GM20431 (cell line): ENCODE data around the gene PNKD.
"Not testable (repeated sequence)": the region's sequence is repeated elsewhere in the genome, so short reads cannot be mapped to it uniquely, and the experiment has no call there.

Source experiments
- in situ Hi-C: fragments of 300-500 bp; cut with MseI, MboI; formaldehyde crosslinking; loops from one replicate; pipeline ENCODE4 v1.15.0; 2020; ENCODE audit warnings: low sequenced_read_pairs; ENCODE audit not compliant: unreplicated experiment

Gene PNKD

DNA sequence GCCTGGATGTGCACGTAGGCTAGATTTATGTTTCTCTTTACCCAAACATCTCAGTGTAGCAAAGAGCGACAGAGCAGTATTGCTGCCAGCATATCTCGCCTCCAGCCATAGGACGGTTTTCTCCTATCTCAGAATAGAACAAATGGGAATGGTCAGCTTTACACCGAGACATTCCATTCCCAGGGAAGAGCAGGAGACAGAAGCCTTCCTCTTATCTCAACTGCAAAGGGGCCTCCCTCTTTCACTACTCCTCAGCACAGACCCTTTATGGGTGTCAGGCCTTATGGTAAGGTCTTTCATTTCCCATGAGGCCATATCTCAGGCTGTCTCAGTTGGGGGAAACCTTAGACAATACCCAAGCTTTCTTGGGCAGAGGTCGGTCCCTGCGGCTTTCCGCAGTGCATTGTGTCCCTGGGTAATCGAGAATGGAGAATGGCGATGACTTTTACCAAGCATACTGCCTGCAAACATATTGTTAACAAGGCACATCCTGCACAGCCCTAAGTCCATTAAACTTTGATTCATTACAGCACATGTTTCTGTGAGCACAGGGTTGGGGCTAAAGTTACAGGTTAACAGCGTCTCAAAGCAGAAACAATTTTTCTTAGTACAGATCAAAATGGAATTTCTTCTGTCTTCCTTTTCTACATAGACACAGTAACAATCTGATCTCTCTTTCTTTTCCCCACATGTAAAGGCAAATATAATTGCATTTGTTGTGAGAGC, 41.4 kb downstream of the PNKD start:
- in situ Hi-C loops = not testable (repeated sequence)

DNA sequence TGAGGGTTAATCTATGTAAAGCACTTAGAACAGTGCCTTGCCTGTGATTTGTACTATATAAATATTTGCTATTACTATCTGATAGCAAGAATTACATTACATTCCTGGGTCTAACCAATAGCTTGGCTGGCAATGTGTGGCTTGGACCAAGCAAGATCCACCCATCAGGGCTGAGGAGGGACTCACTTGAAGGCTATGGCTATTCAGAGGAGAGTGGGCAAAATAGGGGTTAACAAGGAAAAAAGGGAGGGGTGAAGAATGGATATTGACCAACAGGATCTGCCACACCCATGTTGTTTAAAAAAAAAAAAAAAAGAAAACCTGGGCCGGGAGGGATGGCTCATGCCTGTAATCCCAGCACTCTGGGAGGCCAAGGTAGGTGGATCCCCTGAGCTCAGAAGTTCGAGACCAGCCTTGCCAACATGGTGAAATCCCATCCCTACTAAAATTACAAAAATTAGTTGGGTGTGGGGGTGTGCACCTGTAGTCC, 42.0 kb downstream of the PNKD start:
- in situ Hi-C loops = no loop called here

DNA sequence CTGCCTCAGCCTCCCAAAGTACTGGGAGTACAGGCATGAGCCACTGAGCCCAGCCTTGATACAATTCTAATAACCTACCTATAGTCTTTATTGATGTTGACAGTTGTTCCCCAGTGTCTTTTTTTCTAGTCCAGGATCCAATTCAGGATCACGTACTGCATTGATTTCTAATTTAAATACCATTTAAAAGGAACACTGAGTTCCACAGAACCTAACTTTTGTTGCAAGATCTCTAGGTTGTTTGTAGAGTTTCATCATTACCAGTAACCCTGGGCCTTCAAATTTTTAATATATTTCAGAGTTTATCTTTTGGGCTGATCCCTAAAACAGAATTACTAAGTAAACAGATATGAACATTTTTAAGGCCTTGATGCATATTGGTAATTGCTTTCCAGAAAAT, 43.0 kb downstream of the PNKD start:
- in situ Hi-C loops = no loop called here

DNA sequence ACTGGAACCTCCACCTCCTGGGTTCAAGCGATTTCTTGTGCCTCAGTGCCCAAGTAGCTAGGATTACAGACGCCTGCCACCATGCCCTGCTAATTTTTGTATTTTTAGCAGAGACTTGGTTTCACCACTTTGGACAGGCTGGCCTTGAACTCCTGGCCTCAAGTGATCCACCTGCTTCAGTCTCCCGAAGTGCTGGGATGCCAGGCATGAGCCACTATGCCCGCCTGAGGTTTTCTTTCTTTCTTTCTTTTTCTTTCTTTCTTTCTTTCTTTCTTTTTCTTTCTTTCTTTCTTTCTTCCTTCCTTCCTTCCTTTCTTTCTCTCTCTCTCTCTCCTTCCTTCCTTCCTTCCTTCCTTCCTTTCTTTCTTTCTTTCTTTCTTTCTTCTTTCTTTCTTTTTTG, 44.4 kb downstream of the PNKD start:
- in situ Hi-C loops = not testable (repeated sequence)

DNA sequence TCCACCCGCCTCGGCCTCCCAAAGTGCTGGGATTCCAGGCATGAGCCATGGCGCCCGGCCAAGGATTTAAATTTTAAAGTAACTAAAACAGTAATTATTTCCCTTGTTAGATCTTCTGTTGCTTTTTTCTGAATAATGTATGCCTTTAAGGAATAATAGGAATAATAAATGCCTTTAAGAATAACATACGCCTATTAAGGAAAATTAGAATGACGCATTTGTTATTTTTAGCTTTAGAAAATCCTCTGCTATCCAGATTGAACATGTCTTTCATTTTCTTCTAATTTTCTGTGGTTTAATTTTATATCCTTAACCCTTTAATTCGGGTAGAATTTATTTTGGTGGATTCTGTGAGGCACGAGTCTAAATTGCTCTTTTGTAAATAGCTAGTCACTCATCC, 45.1 kb downstream of the PNKD start:
- in situ Hi-C loops = no loop called here

DNA sequence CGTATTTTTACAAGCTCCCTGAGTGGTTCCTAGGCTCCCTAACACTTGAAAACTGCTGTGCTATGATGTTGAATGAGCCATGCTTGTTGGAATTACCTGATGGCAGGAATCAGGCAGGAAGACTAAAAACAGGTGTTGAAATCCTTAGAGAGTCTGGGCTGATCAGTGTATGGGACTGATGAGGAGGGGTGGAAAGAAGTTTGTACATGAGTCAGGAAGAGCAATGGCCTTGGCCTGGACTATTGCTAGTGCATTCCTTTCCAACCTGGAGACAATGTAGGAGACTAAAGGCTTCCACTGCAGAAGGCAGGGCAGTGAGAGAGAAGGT, 46.9 kb downstream of the PNKD start:
- in situ Hi-C loops = no loop called here

- in situ Hi-C loops = no loop called here
These were observed 47.5 kb downstream of the PNKD start for GRCh38 chr2:218317835-218318234.

DNA sequence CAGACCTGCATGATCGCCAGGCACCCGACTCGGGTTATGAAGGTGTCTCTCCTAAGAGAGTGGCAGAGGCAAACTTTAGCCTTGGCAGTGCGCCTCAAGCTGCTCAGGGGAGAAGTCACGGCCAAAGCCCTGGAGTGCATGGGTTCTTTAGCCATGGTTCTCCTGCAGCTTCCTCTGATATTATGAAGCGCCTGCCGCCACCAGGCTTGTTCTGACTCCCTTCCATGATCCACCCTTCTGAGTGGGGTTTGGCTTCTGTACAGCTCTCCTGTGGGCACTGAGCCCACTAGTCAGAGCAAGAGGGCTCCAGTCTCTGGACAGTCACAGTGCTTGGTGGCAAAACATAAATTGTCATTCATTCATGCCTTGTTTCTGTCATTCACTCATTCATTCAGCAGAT, 47.9 kb downstream of the PNKD start:
- in situ Hi-C loops = no loop called here

DNA sequence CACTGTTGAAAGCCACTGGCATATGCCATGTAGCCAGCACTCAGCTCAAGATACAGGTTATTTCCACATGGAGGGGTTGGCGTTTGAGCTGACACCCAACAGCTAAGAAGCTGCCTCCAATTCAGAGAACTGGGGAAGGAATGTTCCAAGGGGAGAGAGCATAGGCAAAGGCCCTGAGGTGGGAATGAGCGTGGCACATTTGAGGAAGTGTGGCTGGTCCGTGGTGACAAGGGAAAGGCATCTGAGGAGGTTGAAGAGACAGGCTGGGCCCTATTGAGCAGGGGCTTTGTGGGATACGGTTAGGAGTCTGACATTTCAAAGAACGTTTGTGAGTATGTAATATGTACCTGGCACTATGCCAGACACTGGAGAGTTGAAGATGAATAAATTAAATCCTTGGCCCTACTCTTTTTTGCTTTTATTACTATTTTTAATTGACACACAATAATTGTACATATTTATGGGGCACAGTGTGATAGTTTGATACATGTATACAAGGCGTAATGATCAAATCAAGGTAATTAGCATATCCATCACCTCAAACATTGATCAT, 49.6 kb downstream of the PNKD start:
- in situ Hi-C loops = no loop called here

GRCh38 chr2:218320704-218321336, 50.5 kb downstream of the PNKD start:
- in situ Hi-C loops = no loop called here

- in situ Hi-C loops = no loop called here
These were observed 52.6 kb downstream of the PNKD start for GRCh38 chr2:218322768-218323525.

GRCh38 chr2:218323526-218324472, 53.5 kb downstream of the PNKD start:
- in situ Hi-C loops = no loop called here

GRCh38 chr2:218325566-218326160, 55.3 kb downstream of the PNKD start:
- in situ Hi-C loops = no loop called here

GRCh38 chr2:218326315-218326714, 56.0 kb downstream of the PNKD start:
- in situ Hi-C loops = no loop called here

GRCh38 chr2:218327451-218328210, 57.3 kb downstream of the PNKD start:
- in situ Hi-C loops = no loop called here

- in situ Hi-C loops = no loop called here
These were observed 58.0 kb downstream of the PNKD start for GRCh38 chr2:218328294-218328693.

DNA sequence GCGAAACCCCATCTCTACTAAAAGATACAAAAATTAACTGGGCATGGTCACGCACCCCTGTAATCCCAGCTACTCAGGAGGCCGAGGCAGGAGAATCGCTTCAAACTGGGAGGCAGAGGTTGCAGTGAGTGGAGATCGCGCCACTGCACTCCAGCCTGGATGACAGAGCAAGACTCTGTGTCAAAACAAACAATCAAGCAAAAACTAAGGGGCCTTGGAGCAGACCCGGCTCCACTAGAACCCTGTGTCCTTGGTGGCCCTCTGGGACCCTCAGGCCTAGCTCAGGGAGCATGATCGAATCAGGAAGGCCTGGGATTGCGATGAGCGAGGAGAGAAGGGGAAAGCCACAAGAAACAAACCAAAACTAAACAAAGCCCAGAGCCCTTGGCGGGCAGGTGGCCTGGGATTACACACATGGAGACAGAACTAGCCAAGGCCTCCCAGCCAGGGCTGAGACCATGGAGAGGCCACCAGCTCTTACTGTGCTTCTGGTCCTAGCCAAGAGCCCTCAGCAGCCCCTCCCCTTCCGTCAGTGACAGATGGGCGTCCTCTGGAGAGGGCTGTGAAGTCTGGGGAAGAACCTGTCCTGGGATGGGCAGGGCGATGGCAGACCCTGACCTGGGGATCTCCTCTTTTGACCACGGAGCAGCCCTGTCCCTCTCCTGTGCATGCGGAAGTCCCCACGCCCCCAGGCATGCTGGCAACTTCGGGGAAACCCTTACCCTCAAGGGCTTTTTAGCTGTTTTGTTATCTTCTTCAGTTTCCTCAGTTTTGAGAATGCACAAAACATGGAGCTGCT, 58.9 kb downstream of the PNKD start:
- in situ Hi-C loops = no loop called here
